ENCODE data around the gene SREBF1. TPM values are rescaled to one million over a fixed set of nuclear protein-coding genes. Genes with fewer than 3 reads are reported as not detected.

Gene SREBF1
- total and polyA plus RNA-seq, 2 experiments from 2014 or later: 39.6 to 85.3 TPM

DNA sequence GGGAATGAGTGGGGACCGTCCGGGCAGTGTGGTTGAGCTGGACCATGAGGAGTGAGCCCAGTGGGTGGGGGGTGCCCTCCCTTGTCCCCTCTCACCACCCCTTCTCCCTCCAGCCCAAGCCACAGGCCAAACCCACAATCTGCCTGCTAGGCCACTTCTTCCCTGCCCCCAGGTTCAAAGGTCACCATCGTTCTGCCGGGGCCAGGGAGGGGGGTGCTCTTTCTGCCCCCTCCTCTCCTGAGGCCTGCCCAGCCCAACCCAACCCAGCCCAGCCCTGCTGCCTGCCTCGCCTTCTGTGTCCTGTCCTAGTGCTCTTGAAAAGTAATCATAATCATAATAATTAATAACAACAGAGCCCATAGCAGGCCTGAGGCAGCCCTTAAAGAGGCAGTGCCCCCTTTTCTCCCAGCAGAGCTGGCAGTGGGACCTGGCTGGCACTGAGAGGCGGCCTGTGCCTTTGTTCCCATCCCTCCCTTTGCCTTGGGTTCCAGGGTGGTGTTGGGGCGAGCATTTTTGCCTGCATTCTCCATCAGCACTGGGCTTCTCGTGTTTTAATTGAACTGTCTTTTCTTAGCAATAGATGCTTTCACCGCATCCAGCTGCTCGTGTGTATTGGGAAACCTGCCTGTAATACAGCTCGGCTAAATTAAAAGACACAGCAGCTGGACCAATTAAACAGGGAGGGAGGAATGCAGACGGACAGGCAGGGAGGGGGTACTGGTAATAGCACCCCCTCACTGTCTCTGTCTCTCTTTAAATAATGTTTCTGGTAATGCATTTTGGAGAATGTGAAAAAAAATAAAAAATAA is 46.8 kb downstream of the SREBF1 start:
- H3K4me2 ChIP-seq: no peak overlapping the region
- no peaks in the 10 kb centered on the region for H4K20me1 ChIP-seq (replicated peaks; ENCODE audit: insufficient read depth)
- H3F3A ChIP-seq (replicated peaks; ENCODE audit: low read depth): 0 out of 2 replicates have a peak, but pooled peaks cover 6% of the 10 kb centered on the region
- no peak overlapping the region for H3K4me3 ChIP-seq
- no peaks in the 10 kb centered on the region; the same call in 2 of the 3 replicates for H3K9me3 Mint-ChIP-seq
- no peak overlapping the region for H3K27ac ChIP-seq (ENCODE audit: low read depth)
- H3K27me3 ChIP-seq (ENCODE audit: insufficient read depth): peaks cover 43% of the 10 kb centered on the region
- no peak for TF ChIP-seq ZNF114 (CRISPR knock-in tag; IDR thresholded peaks at IDR 0.05)
- no peak overlapping the region for H3K27ac Mint-ChIP-seq
- H3K9me2 ChIP-seq (ENCODE audit: insufficient read depth): no peaks in the 10 kb centered on the region
- no peak overlapping the region; the same call in 2 of the 3 replicates for H3K4me3 Mint-ChIP-seq
- no peak overlapping the region for H2AFZ ChIP-seq
- peaks cover 25% of the 10 kb centered on the region; the same call in 1 of the 2 replicates for H3K4me1 ChIP-seq (ENCODE audit: insufficient read depth)
- ATAC-seq: no peak
- H3K79me2 ChIP-seq (replicated peaks; ENCODE audit: insufficient read depth): no peaks in the 10 kb centered on the region
- H3K4me1 Mint-ChIP-seq: peaks cover 63% of the 10 kb centered on the region
- H3K36me3 ChIP-seq (ENCODE audit: insufficient read depth): no peaks in the 10 kb centered on the region
- H3K27me3 Mint-ChIP-seq (ENCODE audit: insufficient read depth, low read depth, poor library complexity): peaks cover 43% of the 10 kb centered on the region
- no peak for DNase-seq (ENCODE audit: low spot score)
- H3K36me3 Mint-ChIP-seq (ENCODE audit: low read depth): no peaks in the 10 kb centered on the region

DNA sequence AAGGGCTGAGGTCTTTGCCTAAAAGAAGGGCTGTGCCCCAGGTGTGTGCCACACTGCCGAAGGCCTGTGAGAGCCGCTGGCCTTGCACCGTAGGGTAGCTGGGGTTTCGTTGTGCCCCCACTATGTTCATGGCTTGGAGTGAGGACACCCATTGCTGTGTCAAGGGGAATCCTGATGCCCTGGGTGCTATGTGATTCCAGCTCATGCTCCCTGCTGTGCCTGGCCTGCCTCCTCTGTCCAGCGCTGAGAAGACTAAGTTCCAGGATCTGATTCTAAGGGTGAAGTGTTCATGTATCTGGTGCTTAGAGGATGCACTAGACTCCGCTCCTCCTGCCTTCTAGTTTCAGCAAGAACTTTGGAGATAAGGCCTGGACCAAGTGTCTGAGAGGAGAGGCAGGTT is 47.4 kb downstream of the SREBF1 start:
- no peak overlapping the region for H3K4me3 Mint-ChIP-seq
- Histone ChIP-seq H3F3A (replicated peaks; ENCODE audit: low read depth) (0 out of 2 replicates have a peak, but pooled peaks cover 11% of the 10 kb centered on the region), H3K79me2 (replicated peaks; ENCODE audit: insufficient read depth) (no peaks in the 10 kb centered on the region), H3K4me2 (no peak overlapping the region), H3K4me1 (ENCODE audit: insufficient read depth) (peaks cover 31% of the 10 kb centered on the region), H2AFZ (no peak overlapping the region), H3K27ac (ENCODE audit: low read depth) (no peak overlapping the region), H3K4me3 (no peak overlapping the region), H4K20me1 (replicated peaks; ENCODE audit: insufficient read depth) (no peaks in the 10 kb centered on the region), H3K27me3 (ENCODE audit: insufficient read depth) (peaks cover 49% of the 10 kb centered on the region), H3K36me3 (ENCODE audit: insufficient read depth) (no peaks in the 10 kb centered on the region), H3K9me2 (ENCODE audit: insufficient read depth) (no peaks in the 10 kb centered on the region)
- H3K9me3 Mint-ChIP-seq: no peaks in the 10 kb centered on the region; the same call in 2 of the 3 replicates
- ATAC-seq (no peak), DNase-seq (ENCODE audit: low spot score) (no peak)
- peaks cover 49% of the 10 kb centered on the region for H3K27me3 Mint-ChIP-seq (ENCODE audit: insufficient read depth, low read depth, poor library complexity)
- no peak for TF ChIP-seq REST (IDR thresholded peaks at IDR 0.05; ENCODE audit: unreplicated experiment)
- no peak for TF ChIP-seq EZH2phosphoT487 (IDR thresholded peaks at IDR 0.05; ENCODE audit: unreplicated experiment)
- TF ChIP-seq EZH2 (IDR thresholded peaks at IDR 0.05; ENCODE audit: low read depth, unreplicated experiment): no peak
- H3K4me1 Mint-ChIP-seq: peaks cover 69% of the 10 kb centered on the region
- no peak overlapping the region for H3K27ac Mint-ChIP-seq
- H3K36me3 Mint-ChIP-seq (ENCODE audit: low read depth): no peaks in the 10 kb centered on the region

DNA sequence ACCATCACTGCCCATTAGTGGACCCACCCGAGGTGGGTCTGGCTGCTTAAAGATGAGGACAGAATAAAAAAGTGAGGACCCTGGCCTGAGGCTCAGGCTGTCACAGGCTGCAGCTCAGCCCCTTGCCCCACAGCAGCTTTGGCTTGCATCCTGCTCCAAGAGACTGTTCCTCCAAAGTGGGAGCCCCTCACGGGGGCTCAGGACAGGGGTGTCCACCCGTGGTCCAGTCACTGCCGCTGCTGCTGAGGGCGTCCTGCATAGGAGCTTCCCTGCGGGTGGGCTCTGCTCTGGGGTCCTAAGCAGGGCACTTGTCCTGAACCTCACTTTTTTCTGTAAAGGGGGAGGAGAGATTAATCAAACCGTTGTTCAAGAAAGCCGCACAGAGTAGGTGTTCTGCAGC is 47.8 kb downstream of the SREBF1 start:
- peaks cover 33% of the 10 kb centered on the region for H3K4me1 ChIP-seq (ENCODE audit: insufficient read depth)
- ATAC-seq (no peak), DNase-seq (ENCODE audit: low spot score) (no peak)
- Mint-ChIP-seq H3K4me3 (no peak overlapping the region), H3K4me1 (peaks cover 71% of the 10 kb centered on the region), H3K9me3 (no peaks in the 10 kb centered on the region; the same call in 2 of the 3 replicates), H3K27me3 (ENCODE audit: insufficient read depth, low read depth, poor library complexity) (peaks cover 53% of the 10 kb centered on the region), H3K27ac (no peak overlapping the region), H3K36me3 (ENCODE audit: low read depth) (no peaks in the 10 kb centered on the region)
- no peak overlapping the region for H3K4me3 ChIP-seq
- no peaks in the 10 kb centered on the region for H3K79me2 ChIP-seq (replicated peaks; ENCODE audit: insufficient read depth)
- no peak overlapping the region for H3K4me2 ChIP-seq
- H3F3A ChIP-seq (replicated peaks; ENCODE audit: low read depth): 0 out of 2 replicates have a peak, but pooled peaks cover 12% of the 10 kb centered on the region
- H4K20me1 ChIP-seq (replicated peaks; ENCODE audit: insufficient read depth): no peaks in the 10 kb centered on the region
- no peaks in the 10 kb centered on the region for H3K9me2 ChIP-seq (ENCODE audit: insufficient read depth)
- peaks cover 54% of the 10 kb centered on the region for H3K27me3 ChIP-seq (ENCODE audit: insufficient read depth)
- no peak overlapping the region for H3K27ac ChIP-seq (ENCODE audit: low read depth)
- H3K36me3 ChIP-seq (ENCODE audit: insufficient read depth): no peaks in the 10 kb centered on the region
- no peak overlapping the region for H2AFZ ChIP-seq
- TF ChIP-seq NANOG (IDR thresholded peaks at IDR 0.05; ENCODE audit: borderline replicate concordance): no peak
- TF ChIP-seq EZH2 (IDR thresholded peaks at IDR 0.05; ENCODE audit: low read depth, unreplicated experiment): no peak
- TF ChIP-seq, protein P1, sequence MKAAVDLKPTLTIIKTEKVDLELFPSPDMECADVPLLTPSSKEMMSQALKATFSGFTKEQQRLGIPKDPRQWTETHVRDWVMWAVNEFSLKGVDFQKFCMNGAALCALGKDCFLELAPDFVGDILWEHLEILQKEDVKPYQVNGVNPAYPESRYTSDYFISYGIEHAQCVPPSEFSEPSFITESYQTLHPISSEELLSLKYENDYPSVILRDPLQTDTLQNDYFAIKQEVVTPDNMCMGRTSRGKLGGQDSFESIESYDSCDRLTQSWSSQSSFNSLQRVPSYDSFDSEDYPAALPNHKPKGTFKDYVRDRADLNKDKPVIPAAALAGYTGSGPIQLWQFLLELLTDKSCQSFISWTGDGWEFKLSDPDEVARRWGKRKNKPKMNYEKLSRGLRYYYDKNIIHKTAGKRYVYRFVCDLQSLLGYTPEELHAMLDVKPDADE (IDR thresholded peaks at IDR 0.05): no peak
- TF ChIP-seq ZNF114 (CRISPR knock-in tag; IDR thresholded peaks at IDR 0.05): no peak
